PFSK-1 (cell line): ENCODE data around the gene CA12.

Experiments used
- FOXP2 ChIP-seq: optimal IDR thresholded peaks from 2 replicates; pipeline ENCODE3; 2011; ENCODE audit warnings: borderline replicate concordance, control low read depth, inconsistent platforms; ENCODE audit not compliant: insufficient read depth; ENCODE audit errors: extremely low read length, extremely low read depth
- POLR2AphosphoS5 ChIP-seq: IDR thresholded peaks from 2 replicates; pipeline ENCODE4 v1.6.1; 2012; ENCODE audit warnings: low read depth, mild to moderate bottlenecking, control low read depth, low read length, moderate library complexity
- REST ChIP-seq, 2 experiments: IDR thresholded peaks; 2 replicates each; pipeline versions ENCODE4 v1.6.1 to v1.8.0; 2011 to 2012; ENCODE audit warnings: low read depth in 2 of 2, low read length in 2 of 2, control low read depth in 1 of 2, inconsistent platforms in 1 of 2, mild to moderate bottlenecking in 1 of 2, moderate library complexity in 1 of 2; ENCODE audit not compliant: insufficient read depth in 1 of 2
- SIN3A ChIP-seq: IDR thresholded peaks from 2 replicates; pipeline ENCODE4 v1.6.1; 2012; ENCODE audit warnings: mild to moderate bottlenecking, low read length, moderate library complexity, borderline replicate concordance; ENCODE audit not compliant: insufficient read depth
- TAF1 ChIP-seq: IDR thresholded peaks from 2 replicates; pipeline ENCODE4 v1.6.1; 2012; ENCODE audit warnings: low read length, control low read depth, borderline replicate concordance; ENCODE audit not compliant: insufficient read depth

Gene CA12

DNA sequence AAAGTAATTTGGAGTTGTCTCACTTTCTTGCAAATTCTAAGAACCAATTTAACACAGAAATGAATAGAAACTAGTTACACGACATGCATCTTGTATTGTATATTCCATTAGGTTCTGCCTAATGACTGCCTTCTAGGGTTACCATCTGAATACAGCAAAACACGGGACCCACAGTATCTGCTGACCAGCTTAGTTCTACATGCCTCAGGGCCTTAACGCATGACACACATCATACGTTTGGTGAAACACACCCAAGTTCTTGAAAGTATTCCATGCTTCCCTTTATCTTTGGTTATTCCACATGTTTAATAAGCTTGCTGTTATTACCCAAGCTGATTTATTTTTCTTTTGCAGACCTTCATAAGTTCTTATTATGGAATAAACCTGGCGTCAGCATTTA lies 76.4 kb downstream of the CA12 start:
- TF ChIP-seq SIN3A (no peak), TAF1 (no peak), POLR2AphosphoS5 (no peak), REST (IDR thresholded peaks at IDR 0.05; ENCODE audit: insufficient read depth in 1 of 2, low read depth in 2 of 2, low read length in 2 of 2) (no peak), FOXP2 (no peak)

DNA sequence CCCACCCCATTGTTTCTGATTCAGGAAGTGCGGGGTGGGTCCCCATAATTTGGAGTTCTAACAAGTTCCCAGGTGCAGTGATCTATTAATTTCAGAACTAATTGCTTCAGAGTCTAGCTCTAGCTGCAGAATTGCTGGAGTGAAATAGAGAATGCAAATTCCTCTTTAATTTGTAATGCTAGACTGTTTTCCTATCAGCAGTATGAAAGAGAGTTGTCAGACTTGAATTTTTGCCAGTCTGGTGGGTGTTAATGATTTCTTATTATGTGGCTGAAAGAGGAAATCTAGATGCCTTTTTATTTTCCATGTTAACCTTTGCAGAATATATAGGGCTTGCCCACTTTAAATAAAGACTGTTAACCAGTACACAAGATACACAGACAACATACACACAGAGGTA lies 80.6 kb downstream of the CA12 start:
- TF ChIP-seq REST (IDR thresholded peaks at IDR 0.05; ENCODE audit: insufficient read depth in 1 of 2, low read depth in 2 of 2, low read length in 2 of 2) = no peak
- no peak for TF ChIP-seq TAF1
- no peak for TF ChIP-seq POLR2AphosphoS5
- TF ChIP-seq FOXP2 = no peak
- no peak for TF ChIP-seq SIN3A

GRCh38 chr15:63299943-63300575 lies 81.6 kb downstream of the CA12 start:
- TF ChIP-seq POLR2AphosphoS5 = no peak

DNA sequence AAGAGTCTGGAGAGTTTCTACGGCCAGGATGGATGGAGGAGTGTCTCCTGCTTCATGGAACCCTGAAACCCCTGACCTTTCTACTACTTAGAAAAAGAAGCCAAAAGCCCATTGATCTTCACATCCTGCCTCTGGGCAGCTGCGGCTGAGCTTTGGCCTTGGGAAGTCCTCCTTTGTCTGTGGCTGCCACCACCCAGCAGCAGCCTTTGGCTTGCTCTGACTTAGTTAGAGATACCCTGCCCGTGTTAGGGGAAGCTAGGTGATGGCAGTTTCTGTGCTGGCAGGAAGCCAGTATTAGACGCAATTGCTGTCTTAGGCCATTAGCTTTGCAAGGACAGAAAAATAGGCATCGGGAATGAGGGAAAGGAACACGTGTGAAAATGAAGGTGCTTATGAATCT lies 85.5 kb downstream of the CA12 start:
- no peak for TF ChIP-seq TAF1

DNA sequence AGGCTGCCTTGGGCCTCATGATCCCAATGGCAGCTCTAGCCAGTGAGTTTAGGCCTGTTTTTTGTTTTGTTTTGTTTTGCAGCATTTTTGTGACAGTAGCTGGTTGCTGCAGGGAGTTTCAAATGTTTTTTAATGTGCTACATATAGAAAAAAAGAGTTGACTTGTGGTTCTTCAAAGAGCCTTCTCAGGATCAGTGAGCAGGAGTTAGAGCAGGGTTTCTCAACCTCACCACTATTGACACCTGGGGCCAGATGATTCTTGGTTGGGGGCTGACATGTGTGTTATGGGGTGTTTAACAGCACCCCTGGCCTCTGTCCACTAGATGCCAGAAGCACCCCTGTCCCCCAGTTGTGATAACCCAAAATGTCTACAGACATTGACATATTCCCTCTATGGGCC lies 86.3 kb downstream of the CA12 start:
- no peak for TF ChIP-seq REST (IDR thresholded peaks at IDR 0.05; ENCODE audit: insufficient read depth in 1 of 2, low read depth in 2 of 2, low read length in 2 of 2)
- TF ChIP-seq FOXP2 = no peak
- TF ChIP-seq TAF1 = no peak
- no peak for TF ChIP-seq POLR2AphosphoS5
- no peak for TF ChIP-seq SIN3A

GRCh38 chr15:63294359-63294758 lies 87.3 kb downstream of the CA12 start:
- TF ChIP-seq TAF1 (no peak), SIN3A (no peak), REST (IDR thresholded peaks at IDR 0.05; ENCODE audit: insufficient read depth in 1 of 2, low read depth in 2 of 2, low read length in 2 of 2) (no peak), FOXP2 (no peak), POLR2AphosphoS5 (no peak)
